MM.1S (cell line): Measurements from ENCODE around the gene TCEAL3.

Source experiments
- DNase-seq: peaks from one replicate; pipeline ENCODE4 v3.0.0-alpha.2; 2015
- H2AFZ ChIP-seq: fragments of 300-600 bp; sonication (generic); 2 replicates; pipeline ENCODE4 v1.6.0; 2016; ENCODE audit warnings: antibody characterized with exemption, low read length
- H3F3A ChIP-seq: fragments of 300-600 bp; sonication (generic); 2 replicates; pipeline ENCODE4 v1.6.1; 2016; ENCODE audit warnings: mild to moderate bottlenecking, antibody characterized with exemption, low read length, moderate library complexity, mixed read lengths; ENCODE audit not compliant: insufficient read depth
- H3K27ac ChIP-seq: fragments of 300-600 bp; sonication (generic); 2 replicates; pipeline ENCODE4 v1.5.1; 2016; ENCODE audit warnings: mild to moderate bottlenecking, low read length
- H3K27me3 ChIP-seq: fragments of 300-600 bp; sonication (generic); replicated peaks from 2 replicates; pipeline ENCODE4 v1.6.0; 2016; ENCODE audit warnings: low read length; ENCODE audit not compliant: insufficient read depth
- H3K36me3 ChIP-seq: fragments of 300-600 bp; sonication (generic); replicated peaks from 2 replicates; pipeline ENCODE4 v1.6.1; 2016; ENCODE audit warnings: mild to moderate bottlenecking, low read length, mixed read lengths; ENCODE audit not compliant: insufficient read depth
- H3K4me1 ChIP-seq: fragments of 300-600 bp; sonication (generic); 2 replicates; pipeline ENCODE4 v1.6.1; 2016; ENCODE audit warnings: low read length, mixed read lengths
- H3K4me2 ChIP-seq: fragments of 300-600 bp; sonication (generic); 2 replicates; pipeline ENCODE4 v1.6.0; 2016; ENCODE audit warnings: low read depth, low read length
- H3K4me3 ChIP-seq: fragments of 300-600 bp; sonication (generic); 2 replicates; pipeline ENCODE4 v1.5.1; 2016; ENCODE audit warnings: low read length, mixed read lengths
- H3K79me2 ChIP-seq: fragments of 300-600 bp; sonication (generic); 2 replicates; pipeline ENCODE4 v1.6.1; 2016; ENCODE audit warnings: mixed run types, low read length, mixed read lengths
- H3K9ac ChIP-seq: fragments of 300-600 bp; sonication (generic); 2 replicates; pipeline ENCODE4 v1.6.1; 2016; ENCODE audit warnings: low read length, mixed read lengths
- H3K9me2 ChIP-seq: fragments of 300-600 bp; sonication (generic); replicated peaks from 2 replicates; pipeline ENCODE4 v1.6.1; 2016; ENCODE audit warnings: mild to moderate bottlenecking, low read length, mixed read lengths; ENCODE audit not compliant: insufficient read depth
- H3K9me3 ChIP-seq: fragments of 300-600 bp; sonication (generic); replicated peaks from 2 replicates; pipeline ENCODE4 v1.6.1; 2016; ENCODE audit warnings: mild to moderate bottlenecking, low read length, mixed read lengths; ENCODE audit not compliant: insufficient read depth
- H4K20me1 ChIP-seq: fragments of 300-600 bp; sonication (generic); 2 replicates; pipeline ENCODE4 v1.6.1; 2016; ENCODE audit warnings: mild to moderate bottlenecking, low read length, moderate library complexity, mixed read lengths; ENCODE audit not compliant: insufficient read depth
- EZH2 ChIP-seq: fragments of 300-600 bp; sonication (generic); optimal IDR thresholded peaks from 2 replicates; pipeline ENCODE3; 2017; ENCODE audit warnings: low read depth, mild to moderate bottlenecking, antibody characterized with exemption, low read length, mixed read lengths
- EZH2phosphoT487 ChIP-seq: fragments of 300-600 bp; sonication (generic); IDR thresholded peaks from 2 replicates; pipeline ENCODE4 v1.6.1; 2018; ENCODE audit warnings: antibody characterized with exemption, low read length
- TF ChIP-seq, protein P1 (sequence below): fragments of 300-600 bp; sonication (generic); IDR thresholded peaks from 2 replicates; pipeline ENCODE4 v1.5.1; 2016; ENCODE audit warnings: antibody characterized with exemption, low read length, mixed read lengths

Gene TCEAL3

DNA sequence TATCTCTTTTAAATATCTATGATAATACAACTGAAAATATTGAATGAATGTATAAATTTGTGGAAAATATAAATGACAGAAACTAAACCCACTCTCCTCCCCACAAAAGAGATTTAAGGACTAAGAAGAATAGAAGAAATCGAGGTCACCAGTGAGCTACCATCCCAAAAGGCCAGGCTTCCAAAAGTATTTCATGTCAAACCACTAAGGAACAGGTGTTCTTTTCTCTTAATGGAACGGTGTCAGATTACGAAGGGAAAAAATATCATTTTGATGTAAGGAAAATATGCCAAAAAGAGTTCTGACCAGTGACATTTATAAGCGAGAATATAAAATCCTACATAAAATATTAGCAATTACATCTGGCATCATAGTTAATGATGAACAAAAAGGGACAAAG lies 36.0 kb upstream of the TCEAL3 start:
- H3K9me3 ChIP-seq: no peaks in the 10 kb centered on the region
- no peak overlapping the region for H3K4me3 ChIP-seq
- H3K27ac ChIP-seq: no peak overlapping the region
- TF ChIP-seq EZH2: no peak
- TF ChIP-seq, protein P1, sequence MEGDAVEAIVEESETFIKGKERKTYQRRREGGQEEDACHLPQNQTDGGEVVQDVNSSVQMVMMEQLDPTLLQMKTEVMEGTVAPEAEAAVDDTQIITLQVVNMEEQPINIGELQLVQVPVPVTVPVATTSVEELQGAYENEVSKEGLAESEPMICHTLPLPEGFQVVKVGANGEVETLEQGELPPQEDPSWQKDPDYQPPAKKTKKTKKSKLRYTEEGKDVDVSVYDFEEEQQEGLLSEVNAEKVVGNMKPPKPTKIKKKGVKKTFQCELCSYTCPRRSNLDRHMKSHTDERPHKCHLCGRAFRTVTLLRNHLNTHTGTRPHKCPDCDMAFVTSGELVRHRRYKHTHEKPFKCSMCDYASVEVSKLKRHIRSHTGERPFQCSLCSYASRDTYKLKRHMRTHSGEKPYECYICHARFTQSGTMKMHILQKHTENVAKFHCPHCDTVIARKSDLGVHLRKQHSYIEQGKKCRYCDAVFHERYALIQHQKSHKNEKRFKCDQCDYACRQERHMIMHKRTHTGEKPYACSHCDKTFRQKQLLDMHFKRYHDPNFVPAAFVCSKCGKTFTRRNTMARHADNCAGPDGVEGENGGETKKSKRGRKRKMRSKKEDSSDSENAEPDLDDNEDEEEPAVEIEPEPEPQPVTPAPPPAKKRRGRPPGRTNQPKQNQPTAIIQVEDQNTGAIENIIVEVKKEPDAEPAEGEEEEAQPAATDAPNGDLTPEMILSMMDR: no peak
- no peak for TF ChIP-seq EZH2phosphoT487
- no peaks in the 10 kb centered on the region for H3K36me3 ChIP-seq
- H2AFZ ChIP-seq: no peak overlapping the region
- H3K79me2 ChIP-seq: no peaks in the 10 kb centered on the region
- H3K9ac ChIP-seq: no peak overlapping the region
- H3K4me2 ChIP-seq: no peak overlapping the region
- H4K20me1 ChIP-seq: no peaks in the 10 kb centered on the region
- no peak for DNase-seq
- no peaks in the 10 kb centered on the region for H3F3A ChIP-seq
- no peaks in the 10 kb centered on the region for H3K9me2 ChIP-seq
- no peaks in the 10 kb centered on the region for H3K27me3 ChIP-seq
- H3K4me1 ChIP-seq: no peaks in the 10 kb centered on the region

DNA sequence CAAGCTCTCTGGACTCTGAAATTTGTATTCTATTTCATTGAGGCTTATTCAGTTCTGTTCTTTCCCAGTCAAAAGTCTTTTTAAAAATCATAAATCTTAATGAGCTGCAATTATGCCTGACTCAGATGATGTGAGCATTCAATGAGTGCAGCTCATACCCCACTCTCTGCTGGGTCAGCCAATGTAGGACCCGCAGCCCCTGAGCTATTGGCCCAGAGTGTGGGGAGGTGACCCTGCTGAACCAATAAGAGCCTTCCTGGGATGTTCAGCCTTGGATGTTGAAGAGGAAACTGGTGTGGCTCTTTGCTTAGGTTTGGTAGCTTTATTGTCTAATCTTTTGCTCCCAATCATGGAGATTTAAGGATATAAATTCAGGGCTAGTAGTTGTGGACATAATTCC lies 34.6 kb upstream of the TCEAL3 start:
- no peaks in the 10 kb centered on the region for H3K36me3 ChIP-seq
- H3K4me2 ChIP-seq: no peak overlapping the region
- H3F3A ChIP-seq: no peaks in the 10 kb centered on the region
- H3K4me1 ChIP-seq: no peaks in the 10 kb centered on the region
- H3K9ac ChIP-seq: no peak overlapping the region
- H3K9me3 ChIP-seq: no peaks in the 10 kb centered on the region
- no peak overlapping the region for H3K27ac ChIP-seq
- no peaks in the 10 kb centered on the region for H3K79me2 ChIP-seq
- H3K9me2 ChIP-seq: no peaks in the 10 kb centered on the region
- H3K27me3 ChIP-seq: no peaks in the 10 kb centered on the region
- no peak overlapping the region for H2AFZ ChIP-seq
- DNase-seq: no peak
- H4K20me1 ChIP-seq: no peaks in the 10 kb centered on the region
- TF ChIP-seq EZH2phosphoT487 (no peak), EZH2 (no peak)
- TF ChIP-seq, protein P1: no peak
- no peak overlapping the region for H3K4me3 ChIP-seq

DNA sequence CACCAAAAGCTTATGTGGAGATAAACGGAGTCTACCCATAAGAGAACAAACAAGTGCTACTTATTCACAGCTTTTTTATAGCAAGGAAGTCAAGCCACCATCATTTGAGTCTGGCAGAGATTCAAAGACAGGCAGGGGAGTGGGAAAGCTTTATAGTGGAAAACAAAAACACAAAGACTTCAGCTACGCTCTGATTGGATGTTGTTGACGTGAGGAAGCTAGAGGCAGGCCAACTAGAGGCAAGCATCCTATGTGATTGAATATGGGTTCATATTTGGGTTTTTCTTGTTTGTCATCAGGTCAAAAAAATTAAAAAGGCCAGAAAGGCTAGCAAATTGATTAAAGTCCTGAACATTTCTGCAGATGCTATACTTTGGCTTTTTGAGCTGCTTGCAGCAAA lies 23.2 kb upstream of the TCEAL3 start:
- TF ChIP-seq EZH2phosphoT487 (no peak), EZH2 (no peak)
- TF ChIP-seq, protein P1: no peak
- H2AFZ ChIP-seq: no peak overlapping the region
- H3K9me3 ChIP-seq: no peaks in the 10 kb centered on the region
- H3K9ac ChIP-seq: no peak overlapping the region
- H3K4me3 ChIP-seq: no peak overlapping the region
- H3K4me2 ChIP-seq: no peak overlapping the region
- no peaks in the 10 kb centered on the region for H3K27me3 ChIP-seq
- no peak overlapping the region for H3K27ac ChIP-seq
- no peaks in the 10 kb centered on the region for H4K20me1 ChIP-seq
- H3K9me2 ChIP-seq: no peaks in the 10 kb centered on the region
- DNase-seq: no peak
- H3K79me2 ChIP-seq: peaks cover 4% of the 10 kb centered on the region; the same call in 1 of the 2 replicates
- no peaks in the 10 kb centered on the region for H3K36me3 ChIP-seq
- H3F3A ChIP-seq: no peaks in the 10 kb centered on the region
- H3K4me1 ChIP-seq: no peaks in the 10 kb centered on the region
